OCI-LY3 (cell line): Measurements from ENCODE around the gene KAZN.

ENCODE experiments used
- CTCF ChIP-seq: fragments of 200-600, 300-600 bp; sonication (generic); IDR thresholded peaks from 2 replicates; pipeline ENCODE4 v1.5.1; 2014; ENCODE audit warnings: antibody characterized with exemption, low read length, low read depth
- EZH2phosphoT487 ChIP-seq: fragments of 200-600 bp; shearing (Covaris generic); IDR thresholded peaks from 2 replicates; pipeline ENCODE4 v1.6.1; 2018; ENCODE audit warnings: antibody characterized with exemption, mixed run types, low read depth

GRCh38 chr1:15118579-15118978, 520.1 kb downstream of the KAZN start:
- no peak for TF ChIP-seq CTCF
- no peak for TF ChIP-seq EZH2phosphoT487
